Fibroblast of lung (primary cell): ENCODE data around the gene DISP3.

ENCODE experiments used
- CTCF ChIP-seq, 2 donors: IDR thresholded peaks in 1 of 2; conservative IDR thresholded peaks in 1 of 2; 1 replicate in 1 of 2; 2 replicates in 1 of 2; pipeline ENCODE4 v1.5.1; 2011 to 2012; ENCODE audit warnings: low read length in 2 of 2, control low read depth in 1 of 2, inconsistent platforms in 1 of 2, low read depth in 1 of 2, mild to moderate bottlenecking in 1 of 2
- EZH2 ChIP-seq: IDR thresholded peaks from 2 replicates; pipeline ENCODE4 v1.5.1; 2012; ENCODE audit warnings: low read length, control low read depth, mild to moderate bottlenecking; ENCODE audit errors: missing control alignments

GRCh38 chr1:11520531-11521233, 41.7 kb downstream of the DISP3 start:
- TF ChIP-seq CTCF (conservative IDR thresholded peaks at IDR 0.05 in 1 of 2, IDR thresholded peaks at IDR 0.05 in 1 of 2; ENCODE audit: low read depth in 1 of 2, low read length in 2 of 2) (no peak), EZH2 (no peak)
